ENCODE measurements around the gene STARD7. TPM values are rescaled to one million over a fixed set of nuclear protein-coding genes. Genes with fewer than 3 reads are reported as not detected.

Gene STARD7
- total and polyA plus RNA-seq, 9 of the 15 experiments (the other 6 are each of a cell fraction or from before 2014, with no cell fraction given) = 90.9 to 196 (median 145) TPM

GRCh38 chr2:96208143-96209010 lies at the start of gene STARD7 (continued):
- no peak for TF ChIP-seq ZNF592 (IDR thresholded peaks at IDR 0.05)
- no peak for TF ChIP-seq PRMT5 (CRISPR knock-in tag; IDR thresholded peaks at IDR 0.05)
- TF ChIP-seq ZBTB12 (CRISPR knock-in tag; IDR thresholded peaks at IDR 0.05) = 0 out of 2 replicates have a peak, but pooled peaks have one; percentile 32
- TF ChIP-seq HMG20B (CRISPR knock-in tag; IDR thresholded peaks at IDR 0.05) = no peak
- peak; percentile 96 for TF ChIP-seq TBP (optimal IDR thresholded peaks at IDR 0.05; ENCODE audit: low read depth, low read length)
- TF ChIP-seq C11orf30 (IDR thresholded peaks at IDR 0.05; ENCODE audit: low read depth) = peak; percentile 51; the same call in 1 of the 2 replicates
- no peak for TF ChIP-seq PTRF (tag; IDR thresholded peaks at IDR 0.05)
- TF ChIP-seq CBX1 (IDR thresholded peaks at IDR 0.05; ENCODE audit: low read depth) = peak; percentile 61; the same call in 1 of the 2 replicates
- TF ChIP-seq, protein P1, sequence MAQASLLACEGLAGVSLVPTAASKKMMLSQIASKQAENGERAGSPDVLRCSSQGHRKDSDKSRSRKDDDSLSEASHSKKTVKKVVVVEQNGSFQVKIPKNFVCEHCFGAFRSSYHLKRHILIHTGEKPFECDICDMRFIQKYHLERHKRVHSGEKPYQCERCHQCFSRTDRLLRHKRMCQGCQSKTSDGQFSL (CRISPR knock-in tag; IDR thresholded peaks at IDR 0.05) = peak; percentile 82; the same call in 1 of the 2 replicates
- TF ChIP-seq, protein P1 (tag; IDR thresholded peaks at IDR 0.05) = 0 out of 4 replicates have a peak, but pooled peaks of 1 of the 2 experiments have one; percentile 16
- peak; percentile 69 to 85; a peak in 3 of 4 replicates for TF ChIP-seq MAZ (CRISPR knock-in tag; conservative IDR thresholded peaks at IDR 0.05 in 1 of 2, IDR thresholded peaks at IDR 0.05 in 1 of 2)
- TF ChIP-seq MYBL2 (IDR thresholded peaks at IDR 0.05; ENCODE audit: low read depth) = no peak
- TF ChIP-seq MYBL2 (CRISPR knock-in tag; IDR thresholded peaks at IDR 0.05; ENCODE audit: borderline replicate concordance) = no peak
- no peak for TF ChIP-seq DMBX1 (CRISPR knock-in tag; IDR thresholded peaks at IDR 0.05; ENCODE audit: borderline replicate concordance)
- TF ChIP-seq, protein P2, sequence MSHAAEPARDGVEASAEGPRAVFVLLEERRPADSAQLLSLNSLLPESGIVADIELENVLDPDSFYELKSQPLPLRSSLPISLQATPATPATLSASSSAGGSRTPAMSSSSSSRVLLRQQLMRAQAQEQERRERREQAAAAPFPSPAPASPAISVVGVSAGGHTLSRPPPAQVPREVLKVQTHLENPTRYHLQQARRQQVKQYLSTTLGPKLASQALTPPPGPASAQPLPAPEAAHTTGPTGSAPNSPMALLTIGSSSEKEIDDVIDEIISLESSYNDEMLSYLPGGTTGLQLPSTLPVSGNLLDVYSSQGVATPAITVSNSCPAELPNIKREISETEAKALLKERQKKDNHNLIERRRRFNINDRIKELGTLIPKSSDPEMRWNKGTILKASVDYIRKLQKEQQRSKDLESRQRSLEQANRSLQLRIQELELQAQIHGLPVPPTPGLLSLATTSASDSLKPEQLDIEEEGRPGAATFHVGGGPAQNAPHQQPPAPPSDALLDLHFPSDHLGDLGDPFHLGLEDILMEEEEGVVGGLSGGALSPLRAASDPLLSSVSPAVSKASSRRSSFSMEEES (CRISPR knock-in tag; IDR thresholded peaks at IDR 0.05) = no peak
- peak; percentile 68; the same call in 1 of the 2 replicates for TF ChIP-seq GABPB1 (CRISPR knock-in tag; IDR thresholded peaks at IDR 0.05)
- TF ChIP-seq MAFG (tag; conservative IDR thresholded peaks at IDR 0.05) = no peak
- no peak for TF ChIP-seq ZNF224 (CRISPR knock-in tag; IDR thresholded peaks at IDR 0.05)
- TF ChIP-seq, protein P3, sequence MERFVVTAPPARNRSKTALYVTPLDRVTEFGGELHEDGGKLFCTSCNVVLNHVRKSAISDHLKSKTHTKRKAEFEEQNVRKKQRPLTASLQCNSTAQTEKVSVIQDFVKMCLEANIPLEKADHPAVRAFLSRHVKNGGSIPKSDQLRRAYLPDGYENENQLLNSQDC (CRISPR knock-in tag; IDR thresholded peaks at IDR 0.05) = no peak; the same call in 1 of the 2 replicates

Measured in K562 (cell line).